ENCODE results near the gene NUDT9.
"Not testable (repeated sequence)": the region's sequence is repeated elsewhere in the genome, so short reads cannot be mapped to it uniquely, and the experiment has no call there.

The NUDT9 gene

GRCh38 chr4:87490664-87491369, 68.4 kb downstream of the NUDT9 start:
- H3K4me3 ChIP-seq, result no peak overlapping the region
- DNase-seq (ENCODE audit: low spot score), result no peak
- peak overlapping the region in 1 of 2 donors; percentile 60 for H3K27ac ChIP-seq
- no peak for TF ChIP-seq CTCF (IDR thresholded peaks at IDR 0.05)

GRCh38 chr4:87491436-87491835, 69.1 kb downstream of the NUDT9 start:
- Histone ChIP-seq H3K4me3 (no peak overlapping the region), H3K27ac (peak overlapping the region; percentile 55 to 60)
- TF ChIP-seq CTCF (IDR thresholded peaks at IDR 0.05), result no peak
- DNase-seq (ENCODE audit: low spot score), result no peak

GRCh38 chr4:87491851-87492250, 69.5 kb downstream of the NUDT9 start:
- not testable (repeated sequence) for H3K4me3 ChIP-seq; DNase-seq (ENCODE audit: low spot score)
- H3K27ac ChIP-seq, result peak overlapping the region; percentile 55 to 68

- no peak for TF ChIP-seq CTCF (IDR thresholded peaks at IDR 0.05)
- no peak overlapping the region for H3K4me3 ChIP-seq
- H3K27ac ChIP-seq, result peak overlapping the region; percentile 55 to 68
- no peak for DNase-seq (ENCODE audit: low spot score)
Observed at GRCh38 chr4:87493115-87493514, 70.7 kb downstream of the NUDT9 start.

GRCh38 chr4:87497159-87497558, 74.8 kb downstream of the NUDT9 start:
- TF ChIP-seq CTCF (IDR thresholded peaks at IDR 0.05), result no peak
- peak overlapping the region; percentile 32 to 70 for H3K27ac ChIP-seq
- DNase-seq (ENCODE audit: low spot score), result no peak
- no peak overlapping the region for H3K4me3 ChIP-seq

GRCh38 chr4:87497578-87497977, 75.2 kb downstream of the NUDT9 start:
- TF ChIP-seq CTCF (IDR thresholded peaks at IDR 0.05), result no peak
- no peak for DNase-seq (ENCODE audit: low spot score)
- no peak overlapping the region for H3K4me3 ChIP-seq
- H3K27ac ChIP-seq, result peak overlapping the region; percentile 32 to 70

- Histone ChIP-seq H3K27ac (peak overlapping the region; percentile 32 to 70), H3K4me3 (no peak overlapping the region)
- no peak for TF ChIP-seq CTCF (IDR thresholded peaks at IDR 0.05)
- DNase-seq (ENCODE audit: low spot score), result no peak
Observed at GRCh38 chr4:87498446-87498900, 76.1 kb downstream of the NUDT9 start.
